Pancreas (tissue), 10 donors: ENCODE results near the gene MANF. TPM values are rescaled to one million over a fixed set of nuclear protein-coding genes. Genes with fewer than 3 reads are reported as not detected.

Source experiments
- ATAC-seq, 4 donors: fragments of 200-7000 bp; cut with Tn5 transposase; one replicate each; pipeline versions ENCODE4 v1.8.0 to v1.9.1; 2020; ENCODE audit warnings: mild to moderate bottlenecking in 4 of 4, moderate library complexity in 4 of 4
- DNase-seq, 6 donors: peaks; one replicate each; pipeline ENCODE4 v3.0.0-alpha.2; 2020
- FAIRE-seq: peaks from 2 replicates; lab custom pipeline; 2012; peaks lifted over from hg19 to GRCh38; lab: Jason Lieb, UNC
- H3K27ac ChIP-seq, 4 donors: fragments of 200-600 bp; sonication (generic); 1 replicate in 3 of 4; 2 replicates in 1 of 4; pipeline versions ENCODE4 v1.5.0 to v1.8.0; 2020
- H3K27me3 ChIP-seq, 4 donors: fragments of 200-600 bp; one replicate each; pipeline ENCODE4 v1.8.0; 2021
- H3K36me3 ChIP-seq, 3 donors: fragments of 200-600 bp; sonication (generic) in 1 of 3; one replicate each; pipeline versions ENCODE4 v1.5.0 to v1.8.0; 2020 to 2021
- H3K4me1 ChIP-seq, 3 donors: fragments of 200-600 bp; one replicate each; pipeline ENCODE4 v1.8.0; 2021
- H3K4me3 ChIP-seq, 4 donors: fragments of 200-600 bp; sonication (generic) in 2 of 4; one replicate each; pipeline versions ENCODE4 v1.5.0 to v1.8.0; 2020 to 2021
- H3K9me3 ChIP-seq, 4 donors: fragments of 200-600 bp; one replicate each; pipeline ENCODE4 v1.8.0; 2021
- WGBS, 2 donors: extraction: QIAGEN DNeasy Blood & Tissue Kit; methylation state at CpG; one replicate each; pipeline ENCODE4 v1.1.7; 2013; 5-methylcytosine and 5-hydroxymethylcytosine counted together
- intact Hi-C, 3 donors: fragments of 100-400 bp; cut with DNase I; formaldehyde crosslinking; loops; one replicate each; pipeline versions ENCODE4 v1.11.1 to v1.14.2; 2022
- polyA plus RNA-seq, 2 donors: library from polyadenylated mRNA; stranded (reverse); fragments of 200-250 nt; gene quantifications; one replicate each; pipeline ENCODE4 v1.2.3, GENCODE V29; 2013
- total RNA-seq, 6 donors: library from RNA; stranded (reverse); fragmentation: NEBNext Ultra II Directional in 4 of 6; extraction: Animal tissue kit (Norgen Biotek cat#: 25700) in 4 of 6; gene quantifications; one replicate each; pipeline versions ENCODE4 v1.2.1 to v1.2.4, GENCODE V29; 2021 to 2023
- TF ChIP-seq, protein P1 (sequence below), 4 donors: fragments of 200-600 bp; sonication (generic) in 3 of 4; IDR thresholded peaks; one replicate each; pipeline versions ENCODE4 v1.5.0 to v1.8.0; 2021; ENCODE audit warnings: antibody characterized with exemption in 4 of 4
- donor health status: healthy with polysubstance abuse.
- donor health status: DM: no; HTN: no; CAD: no; lungs with moderate emphysema.
- donor health status: DM: no; HTN: no; CAD: no.
- donor health status: control.
- donor health status: control.
- donor health status: Bipolar disorder and iron deficiency.
- donor health status: DM: yes; HTN: yes; CAD: no.
- donor health status: DM: no; HTN: no; CAD: no.
- donor health status: DM: no; HTN: no; CAD: no.
- donor health status: DM: yes; HTN: yes; CAD: no.

MANF gene
- total and polyA plus RNA-seq, 8 donors, result 30.6 to 74.4 (median 51.6) TPM

DNA sequence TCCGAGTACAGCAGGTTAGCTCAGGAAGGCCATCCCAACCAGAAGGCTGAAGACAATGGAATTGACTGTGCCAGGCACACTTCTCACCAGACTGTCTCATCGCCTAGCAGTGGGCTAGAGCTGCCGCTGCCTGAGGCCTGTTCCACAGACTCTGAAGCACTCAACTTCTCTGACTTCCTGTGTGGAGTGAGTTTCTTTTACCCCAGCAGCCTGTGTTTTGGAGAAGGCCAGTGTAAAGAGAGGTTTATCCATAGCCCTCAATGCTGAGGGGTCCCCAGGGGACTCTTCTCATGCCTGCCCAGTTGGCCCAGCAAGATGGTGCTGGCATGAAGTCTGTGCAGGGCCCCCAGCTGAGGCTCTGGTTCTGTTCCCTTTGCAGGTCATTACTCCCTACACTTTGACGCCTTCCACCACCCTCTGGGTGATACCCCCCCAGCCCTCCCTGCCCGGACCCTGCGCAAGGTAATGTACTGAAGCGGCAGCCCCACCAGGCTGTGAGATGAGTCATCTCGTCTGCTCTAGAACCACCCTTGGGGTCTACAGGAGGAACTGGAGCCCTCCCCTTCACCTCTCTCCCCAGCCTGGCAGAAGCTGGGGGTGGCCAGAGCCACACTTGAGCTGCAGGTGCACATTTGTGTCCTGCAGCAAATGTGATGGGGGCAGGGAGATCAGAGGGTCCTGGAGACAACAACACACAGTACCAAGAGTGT is 5.2 kb upstream of the MANF start:
- FAIRE-seq (no peak), DNase-seq (peak in 1 of 6 donors; percentile 35), ATAC-seq (no peak)
- H3K36me3 ChIP-seq, result no peaks in the 10 kb centered on the region
- no peaks in the 10 kb centered on the region for H3K27me3 ChIP-seq
- H3K4me1 ChIP-seq, result peaks cover 0 to 7% (median 0%) of the 10 kb centered on the region in 3 donors
- no peak overlapping the region for H3K4me3 ChIP-seq
- WGBS, 2 donors, result 84 to 91% methylated on average over 8 of the region's 8 CpGs
- H3K27ac ChIP-seq, result no peak overlapping the region
- TF ChIP-seq, protein P1, sequence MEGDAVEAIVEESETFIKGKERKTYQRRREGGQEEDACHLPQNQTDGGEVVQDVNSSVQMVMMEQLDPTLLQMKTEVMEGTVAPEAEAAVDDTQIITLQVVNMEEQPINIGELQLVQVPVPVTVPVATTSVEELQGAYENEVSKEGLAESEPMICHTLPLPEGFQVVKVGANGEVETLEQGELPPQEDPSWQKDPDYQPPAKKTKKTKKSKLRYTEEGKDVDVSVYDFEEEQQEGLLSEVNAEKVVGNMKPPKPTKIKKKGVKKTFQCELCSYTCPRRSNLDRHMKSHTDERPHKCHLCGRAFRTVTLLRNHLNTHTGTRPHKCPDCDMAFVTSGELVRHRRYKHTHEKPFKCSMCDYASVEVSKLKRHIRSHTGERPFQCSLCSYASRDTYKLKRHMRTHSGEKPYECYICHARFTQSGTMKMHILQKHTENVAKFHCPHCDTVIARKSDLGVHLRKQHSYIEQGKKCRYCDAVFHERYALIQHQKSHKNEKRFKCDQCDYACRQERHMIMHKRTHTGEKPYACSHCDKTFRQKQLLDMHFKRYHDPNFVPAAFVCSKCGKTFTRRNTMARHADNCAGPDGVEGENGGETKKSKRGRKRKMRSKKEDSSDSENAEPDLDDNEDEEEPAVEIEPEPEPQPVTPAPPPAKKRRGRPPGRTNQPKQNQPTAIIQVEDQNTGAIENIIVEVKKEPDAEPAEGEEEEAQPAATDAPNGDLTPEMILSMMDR (IDR thresholded peaks at IDR 0.05), result no peak
- intact Hi-C loops, result loop anchor here in 2 of 3 donors (5.0 to 10.0 kb wide), 3 partner anchors 275 to 758 kb away; no protein-coding TSS in a partner anchor
- no peaks in the 10 kb centered on the region for H3K9me3 ChIP-seq

DNA sequence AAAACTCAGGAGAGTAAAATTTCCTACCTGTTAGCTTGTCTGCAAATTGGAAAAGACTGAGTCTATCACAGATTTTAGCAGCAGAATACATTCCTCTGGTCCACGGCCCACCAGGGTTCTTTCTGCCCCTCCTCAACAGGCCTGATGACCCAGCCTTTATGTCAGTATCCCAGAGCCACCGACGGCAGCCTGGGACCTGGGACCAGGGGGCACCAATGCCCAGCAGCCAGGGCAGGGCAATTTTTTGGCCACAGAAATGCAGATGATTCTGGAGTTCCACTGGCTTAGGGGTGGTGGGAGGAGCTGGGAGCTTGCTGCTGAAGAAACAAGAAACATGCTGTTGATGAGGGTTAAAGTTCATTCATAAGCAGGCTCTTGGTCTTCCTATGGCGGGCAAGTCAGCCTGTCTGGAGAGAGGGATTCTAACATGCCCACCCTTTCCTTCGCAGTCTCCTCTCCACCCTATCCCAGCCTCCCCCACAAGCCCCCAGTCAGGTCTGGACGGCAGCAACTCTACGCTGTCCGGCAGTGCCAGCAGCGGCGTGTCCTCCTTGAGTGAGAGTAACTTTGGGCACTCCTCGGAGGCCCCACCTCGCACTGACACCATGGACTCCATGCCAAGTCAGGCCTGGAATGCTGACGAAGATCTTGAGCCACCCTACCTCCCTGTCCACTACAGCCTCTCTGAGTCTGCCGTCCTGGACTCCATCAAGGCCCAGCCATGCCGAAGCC is 4.3 kb upstream of the MANF start:
- H3K4me3 ChIP-seq, result no peak overlapping the region
- no peaks in the 10 kb centered on the region for H3K27me3 ChIP-seq
- FAIRE-seq (no peak), DNase-seq (peak in 1 of 6 donors; percentile 50), ATAC-seq (no peak)
- H3K4me1 ChIP-seq, result peaks cover 0 to 7% (median 0%) of the 10 kb centered on the region in 3 donors
- WGBS, 2 donors, result 84 to 90% methylated on average over 14 to 15 of the region's 15 CpGs
- intact Hi-C loops, result no loop called here
- TF ChIP-seq, protein P1 (IDR thresholded peaks at IDR 0.05), result no peak
- H3K27ac ChIP-seq, result no peak overlapping the region
- H3K9me3 ChIP-seq, result no peaks in the 10 kb centered on the region
- no peaks in the 10 kb centered on the region for H3K36me3 ChIP-seq

DNA sequence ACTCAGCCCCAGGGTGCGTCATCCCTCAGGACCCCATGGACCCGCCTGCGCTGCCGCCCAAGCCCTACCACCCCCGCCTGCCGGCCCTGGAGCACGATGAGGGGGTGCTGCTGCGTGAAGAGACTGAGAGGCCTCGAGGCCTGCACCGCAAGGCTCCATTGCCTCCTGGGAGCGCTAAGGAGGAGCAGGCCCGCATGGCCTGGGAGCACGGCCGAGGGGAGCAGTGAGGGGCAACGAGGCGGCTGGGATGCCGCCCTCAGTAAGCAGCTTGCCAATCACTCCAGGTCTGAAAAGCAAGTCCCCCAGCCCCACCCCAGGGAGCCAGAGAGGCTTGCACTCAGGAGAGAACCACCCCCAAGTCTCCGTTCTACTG is 3.8 kb upstream of the MANF start:
- no peak overlapping the region for H3K4me3 ChIP-seq
- intact Hi-C loops, result no loop called here
- no peaks in the 10 kb centered on the region for H3K9me3 ChIP-seq
- H3K4me1 ChIP-seq, result peaks cover 0 to 7% (median 3%) of the 10 kb centered on the region in 3 donors
- FAIRE-seq (no peak), ATAC-seq (no peak), DNase-seq (peak in 1 of 6 donors; percentile 54)
- H3K27me3 ChIP-seq, result no peaks in the 10 kb centered on the region
- no peaks in the 10 kb centered on the region for H3K36me3 ChIP-seq
- WGBS, 2 donors, result 92% methylated on average over 18 of the region's 18 CpGs
- no peak overlapping the region for H3K27ac ChIP-seq
- TF ChIP-seq, protein P1 (IDR thresholded peaks at IDR 0.05), result no peak

DNA sequence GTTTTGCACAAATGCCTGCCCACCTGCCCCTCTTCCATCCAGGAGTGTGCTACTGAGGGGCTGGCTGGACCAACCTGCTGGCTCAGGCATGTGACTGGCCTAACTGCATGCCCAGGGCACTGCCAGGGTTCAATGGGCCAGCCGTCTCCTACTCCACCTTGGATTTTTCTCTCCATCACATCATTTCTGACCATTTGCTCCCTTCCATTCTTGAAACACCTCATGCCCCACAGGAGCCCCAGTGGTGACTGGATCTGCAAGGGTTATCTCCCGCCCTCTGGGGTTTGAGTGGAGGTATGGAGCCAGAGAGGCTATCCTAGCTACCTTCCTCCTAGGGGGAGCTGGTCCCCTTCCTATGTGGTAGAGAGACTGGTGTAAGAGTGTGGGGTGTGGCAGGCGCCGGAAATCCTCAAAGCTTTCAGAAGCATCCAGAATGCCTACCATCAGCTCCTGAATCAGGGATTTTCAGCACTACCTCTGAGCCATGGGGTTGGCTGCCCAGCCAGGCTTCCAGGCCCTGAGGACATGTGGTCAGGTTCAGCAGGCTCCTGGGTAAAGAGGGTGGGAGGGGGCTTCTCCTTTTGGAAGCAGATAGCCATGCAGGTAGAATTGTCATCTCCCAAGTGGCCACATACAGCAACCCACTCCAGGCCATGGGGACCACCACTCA is 2.9 kb upstream of the MANF start:
- peak in 1 of 6 donors; percentile 39 for DNase-seq
- no peaks in the 10 kb centered on the region for H3K36me3 ChIP-seq
- intact Hi-C loops, result no loop called here
- FAIRE-seq, result no peak
- no peak overlapping the region for H3K4me3 ChIP-seq
- peaks cover 0 to 15% (median 12%) of the 10 kb centered on the region in 3 donors for H3K4me1 ChIP-seq
- 94 to 96% methylated on average over 4 of the region's 4 CpGs for WGBS, 2 donors
- no peak overlapping the region for H3K27ac ChIP-seq
- H3K27me3 ChIP-seq, result no peaks in the 10 kb centered on the region
- TF ChIP-seq, protein P1 (IDR thresholded peaks at IDR 0.05), result no peak
- H3K9me3 ChIP-seq, result no peaks in the 10 kb centered on the region
- no peak for ATAC-seq
